Effector memory CD8-positive, alpha-beta T cell (primary cell): ENCODE results near the gene PLCXD1.
"Not testable (repeated sequence)": the region's sequence is repeated elsewhere in the genome, so short reads cannot be mapped to it uniquely, and the experiment has no call there.

Experiments
- ATAC-seq: fragments of 150-1000 bp; cut with Tn5 transposase; replicated peaks from 2 replicates; pipeline ENCODE4 v1.10.0; 2021; ENCODE audit warnings: mild to moderate bottlenecking, moderate library complexity
- DNase-seq, 3 experiments: peaks; one replicate each; pipeline ENCODE4 v3.0.0; 2021
- H3K27ac Mint-ChIP-seq, 2 donors: one replicate each; pipeline ENCODE4 v1.8.0; 2022; ENCODE audit warnings: mild to moderate bottlenecking in 2 of 2, mixed read lengths in 2 of 2, moderate library complexity in 2 of 2
- H3K27me3 Mint-ChIP-seq, 2 donors: one replicate each; pipeline ENCODE4 v1.8.0; 2022; ENCODE audit warnings: mixed read lengths in 2 of 2
- H3K36me3 Mint-ChIP-seq: one replicate; pipeline ENCODE4 v1.8.0; 2022; ENCODE audit warnings: mild to moderate bottlenecking, moderate library complexity, mixed read lengths; ENCODE audit not compliant: insufficient read depth
- H3K4me1 Mint-ChIP-seq, 2 donors: one replicate each; pipeline ENCODE4 v1.8.0; 2022; ENCODE audit warnings: low read depth in 2 of 2, mixed read lengths in 2 of 2
- H3K4me3 Mint-ChIP-seq, 2 donors: one replicate each; pipeline ENCODE4 v1.8.0; 2022; ENCODE audit warnings: mild to moderate bottlenecking in 2 of 2, mixed read lengths in 2 of 2, moderate library complexity in 2 of 2
- H3K9me3 Mint-ChIP-seq, 2 donors: one replicate each; pipeline ENCODE4 v1.8.0; 2022; ENCODE audit warnings: mixed read lengths in 2 of 2

PLCXD1 gene

DNA sequence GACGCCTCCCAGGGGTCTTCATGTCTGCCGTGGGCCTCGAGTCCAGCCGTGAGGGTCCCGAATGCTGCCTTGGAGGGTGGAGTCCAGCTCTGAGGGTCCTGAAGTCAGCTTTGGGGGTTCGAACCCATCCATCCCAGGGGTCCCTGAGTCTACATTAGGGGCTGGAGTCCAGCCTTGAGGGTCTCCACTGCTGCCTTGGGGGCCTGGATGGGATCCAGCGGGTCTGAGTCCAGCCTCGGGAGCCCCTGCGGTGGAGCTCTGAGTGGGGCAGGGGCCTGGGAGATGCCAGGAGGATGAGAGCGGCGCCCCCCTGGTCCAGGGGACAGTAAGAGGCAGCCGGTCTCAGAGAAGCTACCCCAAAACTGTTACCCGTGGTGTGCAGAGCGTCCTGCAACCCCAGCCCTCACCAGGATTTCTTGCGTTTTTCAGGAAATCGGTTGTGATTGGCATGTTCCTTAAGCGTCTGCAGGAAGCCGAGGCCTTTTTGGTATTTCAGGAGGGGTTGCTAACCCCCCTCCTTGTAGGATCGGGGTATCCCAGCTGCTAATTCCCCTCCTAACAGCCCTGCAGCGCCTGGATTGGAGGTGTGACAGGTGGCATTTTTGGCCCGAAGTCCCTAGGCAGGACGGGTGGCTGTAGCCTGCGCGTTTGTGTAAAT, 39.1 kb downstream of the PLCXD1 start:
- ATAC-seq = no peak

GRCh38 chrX:323721-324628, 42.8 kb downstream of the PLCXD1 start:
- ATAC-seq = peak; percentile 19
- H3K9me3 Mint-ChIP-seq = no peaks in the 10 kb centered on the region
- H3K36me3 Mint-ChIP-seq = peaks cover 24% of the 10 kb centered on the region
- H3K4me1 Mint-ChIP-seq = peaks cover 16 to 28% of the 10 kb centered on the region in 2 donors
- H3K27me3 Mint-ChIP-seq = no peaks in the 10 kb centered on the region
- peak overlapping the region; percentile 94 for H3K27ac Mint-ChIP-seq
- no peak for DNase-seq
- H3K4me3 Mint-ChIP-seq = peak overlapping the region; percentile 78

More for the DNA sequence above, 39.1 kb downstream of the PLCXD1 start:
- no peak for DNase-seq
- Mint-ChIP-seq H3K4me1 (peaks cover 19 to 36% of the 10 kb centered on the region in 2 donors), H3K27ac (peak overlapping the region; percentile 69 to 74), H3K36me3 (peaks cover 37% of the 10 kb centered on the region), H3K27me3 (no peaks in the 10 kb centered on the region), H3K9me3 (no peaks in the 10 kb centered on the region), H3K4me3 (peak overlapping the region; percentile 73 to 76)

DNA sequence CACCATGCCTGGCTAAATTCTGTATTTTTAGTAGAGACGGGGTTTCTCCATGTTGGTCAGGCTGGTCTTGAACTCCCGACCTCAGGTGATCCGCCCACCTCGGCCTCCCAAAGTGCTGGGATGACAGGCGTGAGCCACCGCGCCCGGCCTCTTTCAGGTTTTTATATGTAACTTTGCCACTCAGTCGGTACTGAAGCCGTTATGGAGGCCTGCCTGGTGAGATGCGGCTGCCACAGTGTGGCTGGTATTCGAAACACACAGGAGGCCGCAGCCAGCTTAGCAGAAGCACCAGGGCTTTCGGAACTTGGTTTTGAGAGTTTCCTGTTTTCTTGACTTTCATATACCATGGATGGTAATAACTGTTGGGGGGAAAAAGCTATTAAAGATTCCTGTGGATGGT, 43.5 kb downstream of the PLCXD1 start:
- not testable (repeated sequence) for H3K4me3 Mint-ChIP-seq, H3K27me3 Mint-ChIP-seq, DNase-seq, ATAC-seq, H3K9me3 Mint-ChIP-seq
- Mint-ChIP-seq H3K36me3 (peaks cover 23% of the 10 kb centered on the region), H3K4me1 (peaks cover 16 to 28% of the 10 kb centered on the region in 2 donors), H3K27ac (peak overlapping the region in 1 of 2 donors; percentile 30)

- Mint-ChIP-seq H3K4me1 (peaks cover 6 to 18% of the 10 kb centered on the region in 2 donors), H3K9me3 (no peaks in the 10 kb centered on the region), H3K36me3 (peaks cover 12% of the 10 kb centered on the region), H3K4me3 (no peak overlapping the region), H3K27me3 (peaks cover 0 to 8% of the 10 kb centered on the region in 2 donors), H3K27ac (no peak overlapping the region)
- ATAC-seq (no peak), DNase-seq (no peak)
Observed at GRCh38 chrX:327660-328126, 46.5 kb downstream of the PLCXD1 start.

- Mint-ChIP-seq H3K4me3 (no peak overlapping the region), H3K36me3 (no peaks in the 10 kb centered on the region), H3K27me3 (peaks cover 0 to 8% of the 10 kb centered on the region in 2 donors), H3K4me1 (peaks cover 0 to 9% of the 10 kb centered on the region in 2 donors), H3K27ac (no peak overlapping the region), H3K9me3 (no peaks in the 10 kb centered on the region)
- no peak for DNase-seq
- ATAC-seq = no peak
Observed at GRCh38 chrX:329291-329910, 48.2 kb downstream of the PLCXD1 start.

DNA sequence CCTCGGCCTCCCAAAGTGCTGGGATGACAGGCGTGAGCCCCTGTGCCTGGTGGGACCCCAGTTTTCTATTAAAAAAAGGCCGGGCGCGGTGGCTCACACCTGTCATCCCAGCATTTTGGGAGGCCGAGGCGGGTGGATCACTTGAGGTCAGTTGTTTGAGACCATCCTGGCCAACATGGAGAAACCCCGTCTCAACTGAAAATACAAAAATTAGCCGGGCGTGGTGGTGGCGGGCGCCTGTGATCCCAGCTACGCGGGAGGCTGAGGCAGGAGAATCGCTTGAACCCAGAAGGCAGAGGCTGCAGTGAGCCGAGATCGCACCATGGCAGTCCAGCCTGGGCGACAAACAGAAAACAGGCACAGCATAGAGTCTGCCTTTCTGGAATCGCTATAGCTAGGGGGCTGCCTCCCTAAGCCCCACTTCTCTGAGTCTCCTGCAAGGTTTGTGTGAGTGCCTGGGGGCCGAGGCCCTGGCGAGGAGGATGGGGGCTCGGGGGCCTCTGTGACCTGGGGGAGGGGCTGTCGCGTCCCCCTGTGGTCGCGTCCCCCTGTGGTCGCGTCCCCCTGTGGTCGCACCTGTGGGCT, 49.1 kb downstream of the PLCXD1 start:
- ATAC-seq, H3K36me3 Mint-ChIP-seq, H3K4me1 Mint-ChIP-seq, H3K4me3 Mint-ChIP-seq, H3K27me3 Mint-ChIP-seq, H3K27ac Mint-ChIP-seq, DNase-seq, H3K9me3 Mint-ChIP-seq: not testable (repeated sequence)

GRCh38 chrX:330726-331150, 49.6 kb downstream of the PLCXD1 start:
- Mint-ChIP-seq H3K27ac (no peak overlapping the region), H3K36me3 (no peaks in the 10 kb centered on the region), H3K4me1 (peaks cover 0 to 4% of the 10 kb centered on the region in 2 donors), H3K27me3 (peaks cover 0 to 8% of the 10 kb centered on the region in 2 donors), H3K9me3 (no peaks in the 10 kb centered on the region), H3K4me3 (peak overlapping the region in 1 of 2 donors; percentile 61)
- no peak for ATAC-seq
- DNase-seq = no peak

DNA sequence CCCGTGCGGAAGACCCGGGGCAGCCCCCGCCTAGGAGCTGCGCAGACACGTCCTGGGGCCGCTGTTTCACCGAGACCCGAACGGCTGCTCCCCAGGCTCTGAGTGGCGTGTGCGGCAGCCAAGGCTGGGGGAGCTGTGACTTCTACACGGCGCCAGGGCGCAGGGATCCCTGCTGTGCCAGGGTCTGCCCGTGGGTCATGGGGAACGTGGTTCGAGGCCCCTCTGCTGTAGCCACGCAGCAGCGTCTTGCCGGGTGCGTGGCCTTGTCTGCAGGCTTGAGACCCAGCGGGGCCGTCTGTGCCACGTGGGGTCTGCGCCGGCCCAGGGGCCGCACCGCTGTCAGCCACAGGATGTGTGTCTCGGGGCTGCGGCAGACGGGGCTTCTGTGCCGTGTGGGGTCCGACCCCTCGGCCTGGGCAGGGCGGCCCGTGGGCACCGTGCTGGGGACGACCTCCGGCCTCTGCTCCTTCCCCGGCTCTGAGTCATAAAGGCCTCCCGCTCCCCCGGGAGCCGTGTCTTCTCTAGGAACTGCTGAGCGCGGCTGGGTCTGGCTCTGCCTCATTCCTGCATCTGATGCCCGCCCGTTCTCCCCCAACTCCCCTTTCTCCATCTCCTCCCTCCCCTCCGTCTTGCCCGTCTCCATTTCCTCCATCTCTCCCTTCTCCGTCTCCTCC, 50.1 kb downstream of the PLCXD1 start:
- peak; percentile 63 for ATAC-seq
- Mint-ChIP-seq H3K27ac (no peak overlapping the region), H3K4me3 (peak overlapping the region; percentile 40 to 61), H3K4me1 (peaks cover 0 to 4% of the 10 kb centered on the region in 2 donors), H3K9me3 (no peaks in the 10 kb centered on the region), H3K27me3 (peaks cover 0 to 8% of the 10 kb centered on the region in 2 donors), H3K36me3 (peaks cover 5% of the 10 kb centered on the region)
- DNase-seq = no peak

DNA sequence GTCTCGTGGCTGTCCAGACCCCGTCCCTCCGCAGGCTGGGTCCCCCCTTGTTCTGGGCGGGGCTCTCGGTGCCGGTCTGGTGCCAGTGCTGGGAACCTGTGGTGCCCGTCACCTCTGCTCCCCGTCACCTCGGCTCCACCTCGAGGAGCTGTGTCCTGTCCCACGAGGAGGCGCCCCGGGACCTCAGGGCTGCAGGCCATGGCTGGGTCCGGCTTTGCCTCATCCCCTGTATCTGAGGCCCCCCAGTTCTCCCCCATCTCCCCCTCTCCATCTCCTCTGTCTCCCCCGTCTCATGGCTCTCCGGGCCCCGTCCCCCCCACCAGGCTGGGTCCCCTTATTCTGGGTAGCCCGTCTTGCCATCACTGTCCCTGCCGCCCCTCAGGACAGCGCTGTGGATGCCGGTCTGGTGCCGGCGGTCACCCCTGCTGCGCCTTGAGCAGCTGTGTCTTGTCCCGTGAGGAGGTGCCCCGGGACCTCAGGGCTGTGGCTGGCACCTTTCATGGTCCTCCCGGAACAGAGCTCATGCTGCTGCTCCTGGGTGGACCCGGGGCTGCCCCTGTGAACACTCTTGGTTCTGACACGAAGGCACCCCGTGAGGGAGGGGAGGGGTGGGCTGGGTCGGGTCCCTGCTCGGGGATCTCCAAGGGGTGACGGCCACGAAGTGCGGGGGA, 50.8 kb downstream of the PLCXD1 start:
- no peak for ATAC-seq
- Mint-ChIP-seq H3K27ac (no peak overlapping the region), H3K4me3 (peak overlapping the region; percentile 40 to 61)

DNA sequence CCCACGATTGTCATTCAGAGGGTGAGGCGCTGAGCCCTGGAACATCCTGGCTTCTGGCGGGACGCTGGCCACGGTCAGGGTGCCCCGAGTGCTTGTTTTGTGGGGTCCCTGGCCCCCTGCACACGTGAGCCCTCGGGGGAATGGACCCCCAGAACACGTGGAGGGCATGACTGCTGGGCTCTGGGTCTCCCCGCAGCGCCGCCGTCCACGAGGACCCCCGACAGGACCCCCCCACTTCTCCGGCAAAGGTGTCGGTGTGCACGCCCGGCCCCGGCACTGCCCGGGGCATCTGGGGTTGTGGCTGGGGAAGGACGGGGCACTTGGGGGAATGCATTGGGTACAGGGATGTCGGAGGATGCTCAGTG, 51.3 kb downstream of the PLCXD1 start:
- Mint-ChIP-seq H3K36me3 (peaks cover 8% of the 10 kb centered on the region), H3K27me3 (peaks cover 0 to 8% of the 10 kb centered on the region in 2 donors), H3K9me3 (no peaks in the 10 kb centered on the region), H3K4me1 (peaks cover 0 to 4% of the 10 kb centered on the region in 2 donors), H3K4me3 (no peak overlapping the region), H3K27ac (no peak overlapping the region)
- no peak for ATAC-seq
- no peak for DNase-seq

More for the DNA sequence above, 50.8 kb downstream of the PLCXD1 start:
- Mint-ChIP-seq H3K4me1 (peaks cover 0 to 4% of the 10 kb centered on the region in 2 donors), H3K27me3 (peaks cover 0 to 8% of the 10 kb centered on the region in 2 donors), H3K9me3 (no peaks in the 10 kb centered on the region), H3K36me3 (peaks cover 8% of the 10 kb centered on the region)
- DNase-seq = no peak

DNA sequence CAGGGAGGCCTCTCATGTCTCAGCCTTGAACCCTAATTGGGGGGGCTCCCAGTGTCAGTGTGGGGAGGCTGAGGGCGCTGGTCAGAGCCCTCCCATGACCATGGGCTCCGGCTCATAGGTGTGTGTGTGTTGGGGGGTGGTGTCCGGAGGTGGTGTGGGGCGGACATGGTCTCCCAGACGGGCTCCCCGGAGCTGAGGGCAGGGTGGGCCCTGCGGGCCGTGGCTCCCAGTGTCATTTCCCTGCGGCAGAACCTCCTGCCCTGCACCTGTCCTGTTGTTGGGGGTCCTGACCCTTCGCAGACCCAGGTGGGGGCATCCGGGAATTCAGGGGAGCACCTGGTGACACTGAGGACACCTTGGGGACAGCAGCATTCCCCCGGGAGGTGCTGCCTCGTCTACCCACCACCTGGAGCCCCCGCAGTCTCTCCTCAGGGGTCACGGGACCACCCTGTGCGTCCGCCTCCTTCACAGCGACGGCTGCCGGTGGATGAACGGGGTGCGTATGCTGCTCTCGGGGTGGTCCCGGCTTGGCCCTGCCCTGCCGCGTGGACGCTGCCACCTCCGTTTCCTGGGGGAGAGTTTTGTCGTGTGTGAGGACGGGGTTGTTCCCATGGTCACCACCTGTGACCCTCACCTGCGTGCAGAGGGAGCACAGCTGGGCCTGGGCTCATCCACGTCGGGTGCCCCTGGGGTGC, 51.9 kb downstream of the PLCXD1 start:
- H3K9me3 Mint-ChIP-seq = no peaks in the 10 kb centered on the region
- peaks cover 8% of the 10 kb centered on the region for H3K36me3 Mint-ChIP-seq
- no peak overlapping the region for H3K27ac Mint-ChIP-seq
- peaks cover 0 to 4% of the 10 kb centered on the region in 2 donors for H3K4me1 Mint-ChIP-seq
- H3K27me3 Mint-ChIP-seq = peaks cover 0 to 8% of the 10 kb centered on the region in 2 donors
- H3K4me3 Mint-ChIP-seq = no peak overlapping the region
- ATAC-seq (no peak), DNase-seq (no peak)
